H9 (cell line): ENCODE measurements around the gene ADAM22. TPM values are rescaled to one million over a fixed set of nuclear protein-coding genes. Genes with fewer than 3 reads are reported as not detected.
A peak's percentile ranks its signal among the peaks of the same experiment; 100 is the strongest.

Experiments used
- DNase-seq: peaks from one replicate; pipeline ENCODE4 v3.0.0-alpha.2; 2017
- H2AFZ ChIP-seq: one replicate; pipeline ENCODE4 v1.6.1; 2013; ENCODE audit warnings: mild to moderate bottlenecking, low read length, control low read depth, moderate library complexity
- H2AK5ac ChIP-seq: 2 replicates; pipeline ENCODE4 v1.6.1; 2013; ENCODE audit warnings: low read length, control low read depth, mixed read lengths; ENCODE audit not compliant: insufficient read length
- H2BK120ac ChIP-seq: one replicate; pipeline ENCODE4 v1.6.1; 2013; ENCODE audit warnings: low read depth, mild to moderate bottlenecking, low read length, control low read depth, inconsistent platforms; ENCODE audit not compliant: poor library complexity, severe bottlenecking
- H2BK12ac ChIP-seq: 2 replicates; pipeline ENCODE4 v1.6.1; 2013; ENCODE audit warnings: low read length, control low read depth, mixed read lengths, low read depth; ENCODE audit not compliant: insufficient read length
- H2BK15ac ChIP-seq: 2 replicates; pipeline ENCODE4 v1.6.1; 2013; ENCODE audit warnings: low read depth, low read length, control low read depth
- H2BK20ac ChIP-seq: one replicate; pipeline ENCODE4 v1.6.1; 2013; ENCODE audit warnings: low read depth, mild to moderate bottlenecking, low read length, control low read depth, inconsistent platforms; ENCODE audit not compliant: poor library complexity, severe bottlenecking
- H2BK5ac ChIP-seq: 2 replicates; pipeline ENCODE4 v1.6.1; 2013; ENCODE audit warnings: low read length, control low read depth, mixed read lengths; ENCODE audit not compliant: insufficient read length
- H3K14ac ChIP-seq: 2 replicates; pipeline ENCODE4 v1.6.1; 2013; ENCODE audit warnings: low read length, control low read depth; ENCODE audit not compliant: insufficient read depth
- H3K18ac ChIP-seq: 2 replicates; pipeline ENCODE4 v1.6.1; 2013; ENCODE audit warnings: low read depth, mild to moderate bottlenecking, mixed read lengths, low read length, control low read depth; ENCODE audit not compliant: insufficient read length
- H3K23ac ChIP-seq: 2 replicates; pipeline ENCODE4 v1.6.1; 2013; ENCODE audit warnings: low read length, control low read depth, mixed read lengths, low read depth; ENCODE audit not compliant: insufficient read length
- H3K23me2 ChIP-seq: 2 replicates; pipeline ENCODE4 v1.6.1; 2013; ENCODE audit warnings: low read depth, mild to moderate bottlenecking, mixed read lengths, low read length, control low read depth; ENCODE audit not compliant: insufficient read length, poor library complexity, severe bottlenecking
- H3K27ac ChIP-seq: 2 replicates; pipeline ENCODE4 v1.5.1; 2013; ENCODE audit warnings: low read length, control low read depth, mixed read lengths, low read depth; ENCODE audit not compliant: insufficient read length
- H3K27me3 ChIP-seq: 2 replicates; pipeline ENCODE4 v1.6.1; 2013; ENCODE audit warnings: low read length, control low read depth, inconsistent platforms; ENCODE audit not compliant: insufficient read depth
- H3K4ac ChIP-seq: 2 replicates; pipeline ENCODE4 v1.6.1; 2013; ENCODE audit warnings: low read depth, mild to moderate bottlenecking, control low read depth, inconsistent platforms, low read length, moderate library complexity
- H3K4me1 ChIP-seq: 2 replicates; pipeline ENCODE4 v1.6.1; 2013; ENCODE audit warnings: low read length, control low read depth, inconsistent platforms; ENCODE audit not compliant: insufficient read depth
- H3K4me2 ChIP-seq: 2 replicates; pipeline ENCODE4 v1.6.1; 2013; ENCODE audit warnings: low read length, control low read depth, mixed read lengths; ENCODE audit not compliant: insufficient read length, insufficient read depth
- H3K56ac ChIP-seq: 2 replicates; pipeline ENCODE4 v1.6.1; 2013; ENCODE audit warnings: low read depth, mild to moderate bottlenecking, mixed read lengths, low read length, control low read depth; ENCODE audit not compliant: insufficient read length
- H3K79me1 ChIP-seq: 2 replicates; pipeline ENCODE4 v1.6.1; 2013; ENCODE audit warnings: low read depth, mild to moderate bottlenecking, moderate library complexity, low read length, control low read depth, inconsistent platforms; ENCODE audit not compliant: insufficient read depth, poor library complexity, severe bottlenecking
- H3K79me2 ChIP-seq: 2 replicates; pipeline ENCODE4 v1.6.1; 2013; ENCODE audit warnings: low read length, control low read depth, inconsistent platforms; ENCODE audit not compliant: insufficient read depth
- H3K9ac ChIP-seq: 2 replicates; pipeline ENCODE4 v1.6.1; 2013; ENCODE audit warnings: low read length, control low read depth, mixed read lengths; ENCODE audit not compliant: insufficient read length; ENCODE audit errors: extremely low read depth
- H3K9me3 ChIP-seq: one replicate; pipeline ENCODE4 v1.6.1; 2013; ENCODE audit warnings: low read depth, low read length, inconsistent platforms; ENCODE audit not compliant: control insufficient read depth
- H3T11ph ChIP-seq: one replicate; pipeline ENCODE4 v1.6.1; 2013; ENCODE audit warnings: mild to moderate bottlenecking, low read length, control low read depth, inconsistent platforms
- H4K20me1 ChIP-seq: one replicate; pipeline ENCODE4 v1.6.1; 2013; ENCODE audit not compliant: control insufficient read depth, insufficient read length, insufficient read depth
- H4K5ac ChIP-seq: 2 replicates; pipeline ENCODE4 v1.6.1; 2013; ENCODE audit warnings: low read depth, mild to moderate bottlenecking, mixed read lengths, low read length, control low read depth; ENCODE audit not compliant: insufficient read length
- H4K8ac ChIP-seq: replicated peaks from 2 replicates; pipeline ENCODE4 v1.6.1; 2013; ENCODE audit warnings: low read length, control low read depth, mixed read lengths, low read depth; ENCODE audit not compliant: insufficient read length
- H4K91ac ChIP-seq: 2 replicates; pipeline ENCODE4 v1.6.1; 2013; ENCODE audit warnings: low read depth, mild to moderate bottlenecking, moderate library complexity, mixed read lengths, low read length, control low read depth; ENCODE audit not compliant: insufficient read length
- H3K27ac Mint-ChIP-seq, 3 experiments: 2 replicates in 2 of 3; 3 replicates in 1 of 3; pipeline ENCODE4 v1.8.0; 2020 to 2021; ENCODE audit warnings: mixed read lengths in 3 of 3, mild to moderate bottlenecking in 1 of 3, moderate library complexity in 1 of 3
- H3K27me3 Mint-ChIP-seq: 2 replicates; pipeline ENCODE4 v1.8.0; 2021; ENCODE audit warnings: low read depth, mild to moderate bottlenecking, moderate library complexity, mixed read lengths
- H3K36me3 Mint-ChIP-seq, 3 experiments: 2 replicates in 2 of 3; 3 replicates in 1 of 3; pipeline ENCODE4 v1.8.0; 2020 to 2021; ENCODE audit warnings: low read depth in 3 of 3, mixed read lengths in 3 of 3; ENCODE audit not compliant: insufficient read depth in 1 of 3
- H3K4me1 Mint-ChIP-seq, 2 experiments: 2 replicates each; pipeline ENCODE4 v1.8.0; 2020; ENCODE audit warnings: mixed read lengths in 2 of 2
- H3K4me3 Mint-ChIP-seq, 2 experiments: 2 replicates in 1 of 2; 3 replicates in 1 of 2; pipeline ENCODE4 v1.8.0; 2020 to 2021; ENCODE audit warnings: mild to moderate bottlenecking in 2 of 2, mixed read lengths in 2 of 2, moderate library complexity in 1 of 2
- H3K9me3 Mint-ChIP-seq, 2 experiments: 2 replicates in 1 of 2; 3 replicates in 1 of 2; pipeline ENCODE4 v1.8.0; 2020; ENCODE audit warnings: mild to moderate bottlenecking in 2 of 2, mixed read lengths in 2 of 2, moderate library complexity in 1 of 2
- WGBS: extraction: QIAGEN DNeasy Blood & Tissue Kit; methylation state at CpG from one replicate; pipeline ENCODE4 v1.1.7; 2013; ENCODE audit warnings: missing lambda C conversion rate, low lambda C conversion rate, mixed read lengths; ENCODE audit not compliant: insufficient read length; ENCODE audit errors: extremely low coverage; 5-methylcytosine and 5-hydroxymethylcytosine counted together
- total RNA-seq: library from RNA; stranded (reverse); gene quantifications from 2 replicates; pipeline ENCODE4 v1.2.1, GENCODE V29; 2021
- TF ChIP-seq, protein P1 (sequence below): fragments of 200-600 bp; sonication (generic); conservative IDR thresholded peaks from 3 replicates; pipeline ENCODE4 v1.8.0; 2021; ENCODE audit warnings: antibody characterized with exemption, mild to moderate bottlenecking

Gene ADAM22
- total RNA-seq, 1 experiment from 2014 or later: 8.7 TPM

DNA sequence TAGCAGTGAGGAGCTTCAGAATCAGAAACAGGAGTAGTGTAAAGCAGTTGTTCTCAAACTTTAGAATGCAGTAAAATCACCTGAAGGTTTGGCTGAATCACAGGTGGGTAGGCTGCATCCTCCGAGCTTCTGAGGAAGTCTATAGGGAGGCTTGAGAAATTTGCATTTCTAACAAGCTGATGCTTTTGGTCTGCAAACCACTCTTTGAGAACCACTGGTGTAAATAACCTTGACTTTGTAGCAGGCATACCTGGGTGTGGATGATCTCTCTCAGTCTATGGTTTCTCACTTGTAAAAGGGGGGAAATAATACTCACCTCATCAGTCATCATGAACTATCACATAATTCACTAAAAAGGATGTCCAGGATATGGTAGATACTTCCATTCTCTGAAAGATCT, 167.7 kb downstream of the ADAM22 start:
- H3K56ac ChIP-seq: no peak overlapping the region
- H2BK15ac ChIP-seq: no peak overlapping the region
- Mint-ChIP-seq H3K9me3 (no peaks in the 10 kb centered on the region), H3K27me3 (no peaks in the 10 kb centered on the region; the same call in 1 of the 2 replicates), H3K36me3 (no peaks in the 10 kb centered on the region), H3K4me3 (no peak overlapping the region), H3K27ac (peak overlapping the region in 1 of 3 experiments; percentile 70; a peak in 1 of 7 replicates), H3K4me1 (peaks cover 21 to 24% of the 10 kb centered on the region in 2 experiments)
- no peak overlapping the region for H4K91ac ChIP-seq
- H3K23ac ChIP-seq: no peak overlapping the region
- H2BK120ac ChIP-seq: no peak overlapping the region
- no peak overlapping the region for H3K9ac ChIP-seq
- 0 out of 2 replicates have a peak, but pooled peaks cover 8% of the 10 kb centered on the region for H3K4me1 ChIP-seq
- no peak overlapping the region for H3T11ph ChIP-seq
- DNase-seq: no peak
- no peak overlapping the region for H3K4me2 ChIP-seq
- H3K14ac ChIP-seq: no peak overlapping the region
- TF ChIP-seq, protein P1, sequence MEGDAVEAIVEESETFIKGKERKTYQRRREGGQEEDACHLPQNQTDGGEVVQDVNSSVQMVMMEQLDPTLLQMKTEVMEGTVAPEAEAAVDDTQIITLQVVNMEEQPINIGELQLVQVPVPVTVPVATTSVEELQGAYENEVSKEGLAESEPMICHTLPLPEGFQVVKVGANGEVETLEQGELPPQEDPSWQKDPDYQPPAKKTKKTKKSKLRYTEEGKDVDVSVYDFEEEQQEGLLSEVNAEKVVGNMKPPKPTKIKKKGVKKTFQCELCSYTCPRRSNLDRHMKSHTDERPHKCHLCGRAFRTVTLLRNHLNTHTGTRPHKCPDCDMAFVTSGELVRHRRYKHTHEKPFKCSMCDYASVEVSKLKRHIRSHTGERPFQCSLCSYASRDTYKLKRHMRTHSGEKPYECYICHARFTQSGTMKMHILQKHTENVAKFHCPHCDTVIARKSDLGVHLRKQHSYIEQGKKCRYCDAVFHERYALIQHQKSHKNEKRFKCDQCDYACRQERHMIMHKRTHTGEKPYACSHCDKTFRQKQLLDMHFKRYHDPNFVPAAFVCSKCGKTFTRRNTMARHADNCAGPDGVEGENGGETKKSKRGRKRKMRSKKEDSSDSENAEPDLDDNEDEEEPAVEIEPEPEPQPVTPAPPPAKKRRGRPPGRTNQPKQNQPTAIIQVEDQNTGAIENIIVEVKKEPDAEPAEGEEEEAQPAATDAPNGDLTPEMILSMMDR: no peak
- no peak overlapping the region for H3K27ac ChIP-seq
- H3K9me3 ChIP-seq: no peaks in the 10 kb centered on the region
- no peak overlapping the region for H3K4ac ChIP-seq
- no peaks in the 10 kb centered on the region for H3K27me3 ChIP-seq
- H4K8ac ChIP-seq: no peak overlapping the region
- H3K18ac ChIP-seq: no peak overlapping the region
- no peak overlapping the region for H2AFZ ChIP-seq
- H4K20me1 ChIP-seq: no peaks in the 10 kb centered on the region
- H2BK5ac ChIP-seq: no peak overlapping the region
- no peak overlapping the region for H2AK5ac ChIP-seq
- no peaks in the 10 kb centered on the region for H3K23me2 ChIP-seq
- no peak overlapping the region for H4K5ac ChIP-seq
- no peak overlapping the region for H2BK20ac ChIP-seq
- H3K79me2 ChIP-seq: no peaks in the 10 kb centered on the region
- H3K79me1 ChIP-seq: no peaks in the 10 kb centered on the region
- H2BK12ac ChIP-seq: no peak overlapping the region
- no CpG with 5 or more reads among the region's 1 CpG for WGBS
